Kidney (tissue), 14 donors: ENCODE measurements around the gene KLHL25. TPM values are rescaled to one million over a fixed set of nuclear protein-coding genes. Genes with fewer than 3 reads are reported as not detected.

ENCODE experiments used
- DNase-seq, 5 donors: peaks; one replicate each; pipeline ENCODE4 v3.0.0-alpha.2; 2013 to 2020
- FAIRE-seq: peaks from 2 replicates; lab custom pipeline; 2012; peaks lifted over from hg19 to GRCh38; lab: Jason Lieb, UNC
- H3K27ac ChIP-seq, 2 donors: one replicate each; pipeline ENCODE4 v1.7.0; 2013; ENCODE audit warnings: low read depth in 2 of 2, low read length in 2 of 2, inconsistent platforms in 1 of 2
- H3K27me3 ChIP-seq: one replicate; pipeline ENCODE4 v1.7.1; 2013; ENCODE audit warnings: low read length, inconsistent platforms; ENCODE audit not compliant: control insufficient read depth, insufficient read depth
- H3K36me3 ChIP-seq, 3 donors: one replicate each; pipeline versions ENCODE4 v1.7.0 to v1.7.1; 2013; ENCODE audit warnings: low read length in 3 of 3, control low read depth in 1 of 3, inconsistent platforms in 1 of 3; ENCODE audit not compliant: insufficient read depth in 3 of 3, control insufficient read depth in 2 of 3
- H3K4me1 ChIP-seq, 3 donors: one replicate each; pipeline versions ENCODE4 v1.7.0 to v1.7.1; 2013; ENCODE audit warnings: low read length in 3 of 3, inconsistent platforms in 1 of 3, low read depth in 1 of 3; ENCODE audit not compliant: control insufficient read depth in 2 of 3, insufficient read depth in 2 of 3
- H3K4me3 ChIP-seq, 3 donors: one replicate each; pipeline versions ENCODE4 v1.7.0 to v1.8.1; 2013; ENCODE audit warnings: low read length in 3 of 3, control low read depth in 1 of 3, inconsistent platforms in 1 of 3
- H3K9ac ChIP-seq, 3 donors: one replicate each; pipeline versions ENCODE4 v1.7.0 to v1.7.1; 2013; ENCODE audit warnings: low read length in 3 of 3, control low read depth in 1 of 3, inconsistent platforms in 1 of 3
- H3K9me3 ChIP-seq, 3 donors: one replicate each; pipeline versions ENCODE4 v1.7.0 to v1.7.1; 2013; ENCODE audit warnings: low read length in 3 of 3, control low read depth in 1 of 3, inconsistent platforms in 1 of 3; ENCODE audit not compliant: control insufficient read depth in 2 of 3, insufficient read depth in 1 of 3
- intact Hi-C: fragments of 100-400 bp; cut with DNase I; formaldehyde crosslinking; loops from one replicate; pipeline ENCODE4 v1.11.1; 2022
- polyA plus RNA-seq: library from polyadenylated mRNA; stranded (reverse); fragments of 350-450 nt; fragmentation: Illumina TruSeq; extraction: RNeasy Lipid Tissue Mini Kit (QIAGEN cat#74804); gene quantifications from one replicate; pipeline ENCODE4 v1.2.3, GENCODE V29; 2014; ENCODE audit warnings: low read depth, low replicate concordance; ENCODE audit not compliant: insufficient read depth
- total RNA-seq: library from RNA; stranded (reverse); fragmentation: NEBNext Ultra II Directional; extraction: Animal tissue kit (Norgen Biotek cat#: 25700); gene quantifications from one replicate; pipeline ENCODE4 v1.2.1, GENCODE V29; 2021
- TF ChIP-seq, protein P1 (sequence below): IDR thresholded peaks from 3 replicates; pipeline ENCODE4 v1.5.1; 2012; ENCODE audit warnings: mild to moderate bottlenecking, moderate library complexity, borderline replicate concordance; ENCODE audit not compliant: insufficient read depth; ENCODE audit errors: extremely low read depth
- donor health status: control.
- donor health status: control.
- donor health status: control.
- donor health status: control.
- donor health status: control.
- donor health status: DM: yes; HTN: yes; CAD: no.
- donor health status: Normal renal cell carcinoma (clear cell type).

KLHL25 gene
- total and polyA plus RNA-seq, 2 donors from 2014 or later = 5.3 to 8.4 TPM

GRCh38 chr15:85723960-85724945 is 70.5 kb downstream of the KLHL25 start:
- intact Hi-C loops = no loop called here
- Histone ChIP-seq H3K4me1 (no peaks in the 10 kb centered on the region), H3K4me3 (no peak overlapping the region), H3K36me3 (peaks cover 13 to 69% (median 59%) of the 10 kb centered on the region in 3 donors), H3K9ac (no peak overlapping the region), H3K27ac (no peak overlapping the region), H3K27me3 (no peaks in the 10 kb centered on the region), H3K9me3 (no peaks in the 10 kb centered on the region)
- DNase-seq (no peak), FAIRE-seq (no peak)
- TF ChIP-seq, protein P1, sequence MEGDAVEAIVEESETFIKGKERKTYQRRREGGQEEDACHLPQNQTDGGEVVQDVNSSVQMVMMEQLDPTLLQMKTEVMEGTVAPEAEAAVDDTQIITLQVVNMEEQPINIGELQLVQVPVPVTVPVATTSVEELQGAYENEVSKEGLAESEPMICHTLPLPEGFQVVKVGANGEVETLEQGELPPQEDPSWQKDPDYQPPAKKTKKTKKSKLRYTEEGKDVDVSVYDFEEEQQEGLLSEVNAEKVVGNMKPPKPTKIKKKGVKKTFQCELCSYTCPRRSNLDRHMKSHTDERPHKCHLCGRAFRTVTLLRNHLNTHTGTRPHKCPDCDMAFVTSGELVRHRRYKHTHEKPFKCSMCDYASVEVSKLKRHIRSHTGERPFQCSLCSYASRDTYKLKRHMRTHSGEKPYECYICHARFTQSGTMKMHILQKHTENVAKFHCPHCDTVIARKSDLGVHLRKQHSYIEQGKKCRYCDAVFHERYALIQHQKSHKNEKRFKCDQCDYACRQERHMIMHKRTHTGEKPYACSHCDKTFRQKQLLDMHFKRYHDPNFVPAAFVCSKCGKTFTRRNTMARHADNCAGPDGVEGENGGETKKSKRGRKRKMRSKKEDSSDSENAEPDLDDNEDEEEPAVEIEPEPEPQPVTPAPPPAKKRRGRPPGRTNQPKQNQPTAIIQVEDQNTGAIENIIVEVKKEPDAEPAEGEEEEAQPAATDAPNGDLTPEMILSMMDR = no peak

DNA sequence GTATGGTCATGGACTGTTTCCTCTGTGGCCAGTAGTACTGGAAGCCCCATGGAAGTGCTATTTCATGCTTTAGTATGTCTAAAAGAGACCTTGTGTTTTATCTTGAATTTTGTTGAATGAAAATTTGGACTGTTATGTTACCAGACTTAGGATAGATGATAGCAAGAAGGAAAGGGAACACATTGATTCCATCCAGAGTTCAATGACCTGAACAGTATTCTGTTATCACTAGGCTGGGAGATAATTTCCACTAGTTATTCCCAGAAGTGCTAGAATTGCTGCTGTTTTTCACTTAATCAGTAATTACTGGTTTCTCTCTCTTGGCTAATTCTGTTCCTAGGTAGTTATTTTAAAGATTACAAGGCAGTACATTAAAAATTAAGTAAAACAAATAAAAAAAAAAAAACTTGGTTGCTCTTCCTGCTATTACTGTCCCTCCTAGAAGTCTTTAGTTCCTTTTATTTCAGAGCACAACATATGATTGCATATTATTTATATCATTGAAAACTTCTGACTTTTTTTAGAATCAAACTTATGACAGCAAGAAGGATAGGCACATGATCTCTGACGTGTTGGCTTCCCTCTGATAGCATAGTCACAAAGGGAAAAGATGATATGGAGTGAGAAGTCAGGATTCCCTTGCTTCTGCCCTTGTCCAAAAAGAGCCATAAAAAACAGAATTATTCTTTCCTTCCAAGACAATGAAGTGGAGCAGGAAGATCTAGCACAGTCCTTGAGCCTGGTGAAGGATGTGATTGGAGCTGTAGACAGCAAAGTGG is 72.2 kb downstream of the KLHL25 start:
- TF ChIP-seq, protein P1 = no peak
- Histone ChIP-seq H3K36me3 (peaks cover 13 to 73% (median 61%) of the 10 kb centered on the region in 3 donors), H3K4me1 (no peaks in the 10 kb centered on the region), H3K9ac (no peak overlapping the region), H3K27me3 (no peaks in the 10 kb centered on the region), H3K4me3 (no peak overlapping the region), H3K27ac (no peak overlapping the region), H3K9me3 (no peaks in the 10 kb centered on the region)
- no peak for FAIRE-seq
- DNase-seq = no peak
- intact Hi-C loops = no loop called here

- peaks cover 18 to 59% (median 54%) of the 10 kb centered on the region in 3 donors for H3K36me3 ChIP-seq
Observed at GRCh38 chr15:85718981-85719380, 75.7 kb downstream of the KLHL25 start.

More at GRCh38 chr15:85718981-85719380, 75.7 kb downstream of the KLHL25 start:
- Histone ChIP-seq H3K9ac (no peak overlapping the region), H3K4me1 (no peaks in the 10 kb centered on the region), H3K9me3 (no peaks in the 10 kb centered on the region), H3K4me3 (no peak overlapping the region), H3K27ac (no peak overlapping the region), H3K27me3 (no peaks in the 10 kb centered on the region)
- TF ChIP-seq, protein P1 = no peak
- FAIRE-seq (no peak), DNase-seq (no peak)
- intact Hi-C loops = no loop called here
